Measurements from ENCODE around the gene FLRT3. TPM values are rescaled to one million over a fixed set of nuclear protein-coding genes. Genes with fewer than 3 reads are reported as not detected.

FLRT3 gene
- total RNA-seq: 0.18 and 0.94 TPM in 2 replicates

DNA sequence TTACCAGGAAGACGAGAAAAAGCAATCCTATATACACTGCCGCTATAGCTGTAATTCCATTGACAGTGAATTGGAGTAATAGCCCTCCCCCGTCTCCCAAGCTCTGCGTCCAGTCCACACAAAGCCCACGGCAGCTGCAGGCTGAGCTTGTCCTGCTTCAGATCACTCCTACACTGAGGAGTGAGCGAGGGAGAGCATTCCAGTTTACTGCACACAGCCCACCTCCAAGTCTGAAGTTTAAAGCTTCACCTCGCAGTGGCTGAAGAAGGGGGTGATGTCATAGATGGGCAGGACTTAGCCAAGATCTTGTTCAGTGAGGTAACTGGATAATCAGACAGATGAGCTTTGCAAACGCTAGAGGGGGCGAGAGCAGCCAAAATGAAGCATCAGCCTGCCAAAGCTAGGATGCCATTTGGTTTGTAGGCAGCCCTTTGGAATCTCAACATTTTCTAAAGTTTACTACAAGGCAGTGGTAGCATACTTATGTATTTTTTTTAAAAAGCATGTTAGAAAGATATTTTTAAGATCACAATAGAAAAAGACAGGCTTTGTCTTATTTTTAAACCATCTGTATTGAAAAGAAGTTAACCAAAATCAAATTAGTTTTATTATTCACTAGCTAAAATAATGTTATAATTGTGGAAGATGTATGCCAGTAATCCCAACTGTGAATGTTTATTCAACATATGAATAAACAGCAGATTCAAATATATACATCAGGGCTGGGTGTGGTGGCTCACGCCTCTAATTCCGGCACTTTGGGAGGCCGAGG is at the start of gene FLRT3:
FLRT3 (minus strand) TSS at position 213 of the 772 bp plus-strand sequence. CDS start 10,106 bp downstream, outside the sequence.

